ENCODE data around the gene CRIP1. TPM values are rescaled to one million over a fixed set of nuclear protein-coding genes. Genes with fewer than 3 reads are reported as not detected.

Gene CRIP1
- total RNA-seq, 2 donors from 2014 or later = 97.1 to 220 TPM

GRCh38 chr14:105448706-105449111 lies 38.0 kb upstream of the CRIP1 start:
- H3K9me3 ChIP-seq = no peaks in the 10 kb centered on the region
- H3K9ac ChIP-seq (ENCODE audit: low read depth in 2 of 2, low read length in 2 of 2) = peak overlapping the region in 1 of 2 donors; percentile 0
- no peak overlapping the region for H3K4me3 ChIP-seq
- H3K27ac ChIP-seq = no peak overlapping the region
- no peaks in the 10 kb centered on the region for H3K36me3 ChIP-seq
- H3K4me1 ChIP-seq = no peaks in the 10 kb centered on the region
- DNase-seq = peak; percentile 59
- intact Hi-C loops (cut with DNase I) = loop anchor here (5.0 to 10.0 kb wide), 2 partner anchors 76 kb away; partner anchors contain the start of gene TMEM121
- peak; percentile 87 for TF ChIP-seq CTCF (IDR thresholded peaks at IDR 0.05)
- H3K27me3 ChIP-seq = no peaks in the 10 kb centered on the region

- TF ChIP-seq CTCF (IDR thresholded peaks at IDR 0.05) = no peak
- Histone ChIP-seq H3K27ac (no peak overlapping the region), H3K9me3 (no peaks in the 10 kb centered on the region), H3K36me3 (no peaks in the 10 kb centered on the region), H3K27me3 (no peaks in the 10 kb centered on the region), H3K4me1 (no peaks in the 10 kb centered on the region), H3K4me3 (no peak overlapping the region), H3K9ac (ENCODE audit: low read depth in 2 of 2, low read length in 2 of 2) (no peak overlapping the region)
- no peak for DNase-seq
- intact Hi-C loops (cut with DNase I) = loop anchor here (5.0 to 10.0 kb wide), 2 partner anchors 75 to 77 kb away; partner anchors contain the start of gene TMEM121
Measured at GRCh38 chr14:105449276-105450122, 37.2 kb upstream of the CRIP1 start.

GRCh38 chr14:105450123-105450505 lies 36.6 kb upstream of the CRIP1 start:
- no peak overlapping the region for H3K9ac ChIP-seq (ENCODE audit: low read depth in 2 of 2, low read length in 2 of 2)
- no peaks in the 10 kb centered on the region for H3K4me1 ChIP-seq
- H3K36me3 ChIP-seq = no peaks in the 10 kb centered on the region
- H3K9me3 ChIP-seq = no peaks in the 10 kb centered on the region
- DNase-seq = no peak
- H3K27me3 ChIP-seq = no peaks in the 10 kb centered on the region
- intact Hi-C loops (cut with DNase I) = no loop called here
- no peak overlapping the region for H3K4me3 ChIP-seq
- H3K27ac ChIP-seq = no peak overlapping the region
- no peak for TF ChIP-seq CTCF (IDR thresholded peaks at IDR 0.05)

- intact Hi-C loops (cut with DNase I) = no loop called here
- Histone ChIP-seq H3K9ac (ENCODE audit: low read depth in 2 of 2, low read length in 2 of 2) (no peak overlapping the region), H3K4me1 (no peaks in the 10 kb centered on the region), H3K9me3 (no peaks in the 10 kb centered on the region), H3K36me3 (no peaks in the 10 kb centered on the region), H3K4me3 (no peak overlapping the region), H3K27ac (no peak overlapping the region), H3K27me3 (no peaks in the 10 kb centered on the region)
- no peak for TF ChIP-seq CTCF (IDR thresholded peaks at IDR 0.05)
- no peak for DNase-seq
Measured at GRCh38 chr14:105450864-105451720, 35.6 kb upstream of the CRIP1 start.

- H3K4me3 ChIP-seq = no peak overlapping the region
- no peaks in the 10 kb centered on the region for H3K9me3 ChIP-seq
- H3K9ac ChIP-seq (ENCODE audit: low read depth in 2 of 2, low read length in 2 of 2) = no peak overlapping the region
- H3K4me1 ChIP-seq = no peaks in the 10 kb centered on the region
- no peaks in the 10 kb centered on the region for H3K27me3 ChIP-seq
- TF ChIP-seq CTCF (IDR thresholded peaks at IDR 0.05) = no peak
- intact Hi-C loops (cut with DNase I) = no loop called here
- H3K27ac ChIP-seq = no peak overlapping the region
- DNase-seq = no peak
- H3K36me3 ChIP-seq = no peaks in the 10 kb centered on the region
Measured at GRCh38 chr14:105452963-105453362, 33.7 kb upstream of the CRIP1 start.
